Kidney epithelial cell (primary cell): ENCODE data around the gene RHOD. TPM values are rescaled to one million over a fixed set of nuclear protein-coding genes. Genes with fewer than 3 reads are reported as not detected.

ENCODE experiments used
- DNase-seq: peaks from one replicate; pipeline ENCODE4 v3.0.0-alpha.2; 2010; ENCODE audit warnings: low read depth
- H3K27me3 ChIP-seq: 2 replicates; pipeline ENCODE4 v1.6.0; 2011; ENCODE audit warnings: low read length; ENCODE audit not compliant: control insufficient read depth, insufficient read depth
- H3K36me3 ChIP-seq: 2 replicates; pipeline ENCODE4 v1.5.1; 2011; ENCODE audit warnings: low read length; ENCODE audit not compliant: control insufficient read depth, insufficient read depth
- H3K4me3 ChIP-seq: 2 replicates; pipeline ENCODE4 v1.5.1; 2011; ENCODE audit warnings: low read depth, mild to moderate bottlenecking, control low read depth, low read length
- CTCF ChIP-seq: IDR thresholded peaks from 2 replicates; pipeline ENCODE4 v1.5.1; 2011; ENCODE audit warnings: mild to moderate bottlenecking, moderate library complexity, low read length, control low read depth, inconsistent platforms; ENCODE audit not compliant: insufficient read depth, poor library complexity, severe bottlenecking
- total RNA-seq: library from RNA; depleted of rRNA; stranded (reverse); fragments of >200 nt; gene quantifications from 2 replicates; pipeline ENCODE4 v1.2.3, GENCODE V29; 2015

RHOD gene
- total RNA-seq, 1 donor from 2014 or later = 97.0 TPM

GRCh38 chr11:67114275-67114896, 57.7 kb downstream of the RHOD start:
- DNase-seq = no peak
- Histone ChIP-seq H3K36me3 (no peaks in the 10 kb centered on the region), H3K27me3 (no peaks in the 10 kb centered on the region), H3K4me3 (no peak overlapping the region)
- no peak for TF ChIP-seq CTCF

- no peaks in the 10 kb centered on the region for H3K36me3 ChIP-seq
- no peaks in the 10 kb centered on the region for H3K27me3 ChIP-seq
- no peak overlapping the region for H3K4me3 ChIP-seq
- TF ChIP-seq CTCF = no peak
- DNase-seq = no peak
Measured at GRCh38 chr11:67116758-67117105, 60.1 kb downstream of the RHOD start.

- no peaks in the 10 kb centered on the region for H3K36me3 ChIP-seq
- TF ChIP-seq CTCF = no peak
- no peak for DNase-seq
- no peaks in the 10 kb centered on the region for H3K27me3 ChIP-seq
- no peak overlapping the region for H3K4me3 ChIP-seq
Measured at GRCh38 chr11:67117176-67117575, 60.5 kb downstream of the RHOD start.

GRCh38 chr11:67117672-67118180, 61.1 kb downstream of the RHOD start:
- DNase-seq = no peak
- Histone ChIP-seq H3K36me3 (no peaks in the 10 kb centered on the region), H3K27me3 (no peaks in the 10 kb centered on the region), H3K4me3 (peak overlapping the region; percentile 40)
- TF ChIP-seq CTCF = no peak

- H3K36me3 ChIP-seq = no peaks in the 10 kb centered on the region
- peak overlapping the region; percentile 40 for H3K4me3 ChIP-seq
- no peak for TF ChIP-seq CTCF
- no peaks in the 10 kb centered on the region for H3K27me3 ChIP-seq
- DNase-seq = no peak
Measured at GRCh38 chr11:67118181-67118766, 61.6 kb downstream of the RHOD start.
